Hepatocyte (in vitro differentiated cells): Measurements from ENCODE around the gene STRN.

Experiments used
- EZH2 ChIP-seq: fragments of 200-600 bp; sonication (generic); IDR thresholded peaks from 2 replicates; pipeline ENCODE4 v1.6.1; 2016; ENCODE audit warnings: antibody characterized with exemption, mild to moderate bottlenecking, borderline replicate concordance
- TF ChIP-seq, protein P1 (sequence below): fragments of 200-600 bp; sonication (generic); IDR thresholded peaks from 2 replicates; pipeline ENCODE4 v1.5.1; 2016; ENCODE audit warnings: antibody characterized with exemption, mild to moderate bottlenecking; ENCODE audit not compliant: poor library complexity

DNA sequence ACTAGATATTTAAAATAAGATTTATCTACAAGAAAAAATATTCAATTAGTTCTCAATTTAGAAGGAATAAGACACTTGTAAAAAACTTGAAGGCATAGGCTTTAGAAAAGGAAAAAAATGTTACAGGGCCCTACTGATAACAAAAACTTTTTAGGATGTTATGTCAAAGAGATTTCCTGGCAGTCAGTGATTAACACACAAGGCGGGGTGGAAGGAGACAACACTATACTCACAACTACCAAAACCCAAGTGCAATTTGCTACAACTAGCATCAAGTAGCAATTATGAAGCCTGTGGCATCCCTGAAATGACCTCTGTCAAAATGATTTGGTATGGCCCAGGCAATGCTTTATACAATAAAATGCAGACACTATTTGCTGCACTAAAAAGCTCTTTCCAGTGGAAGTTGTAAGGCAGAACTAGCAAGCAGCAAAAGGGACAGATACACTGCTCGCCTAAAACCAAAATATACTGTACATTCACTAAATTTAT is 15.3 kb downstream of the STRN start:
- TF ChIP-seq EZH2 = no peak
- TF ChIP-seq, protein P1, sequence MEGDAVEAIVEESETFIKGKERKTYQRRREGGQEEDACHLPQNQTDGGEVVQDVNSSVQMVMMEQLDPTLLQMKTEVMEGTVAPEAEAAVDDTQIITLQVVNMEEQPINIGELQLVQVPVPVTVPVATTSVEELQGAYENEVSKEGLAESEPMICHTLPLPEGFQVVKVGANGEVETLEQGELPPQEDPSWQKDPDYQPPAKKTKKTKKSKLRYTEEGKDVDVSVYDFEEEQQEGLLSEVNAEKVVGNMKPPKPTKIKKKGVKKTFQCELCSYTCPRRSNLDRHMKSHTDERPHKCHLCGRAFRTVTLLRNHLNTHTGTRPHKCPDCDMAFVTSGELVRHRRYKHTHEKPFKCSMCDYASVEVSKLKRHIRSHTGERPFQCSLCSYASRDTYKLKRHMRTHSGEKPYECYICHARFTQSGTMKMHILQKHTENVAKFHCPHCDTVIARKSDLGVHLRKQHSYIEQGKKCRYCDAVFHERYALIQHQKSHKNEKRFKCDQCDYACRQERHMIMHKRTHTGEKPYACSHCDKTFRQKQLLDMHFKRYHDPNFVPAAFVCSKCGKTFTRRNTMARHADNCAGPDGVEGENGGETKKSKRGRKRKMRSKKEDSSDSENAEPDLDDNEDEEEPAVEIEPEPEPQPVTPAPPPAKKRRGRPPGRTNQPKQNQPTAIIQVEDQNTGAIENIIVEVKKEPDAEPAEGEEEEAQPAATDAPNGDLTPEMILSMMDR = no peak
